ENCODE results near the gene ZNF562. TPM values are rescaled to one million over a fixed set of nuclear protein-coding genes. Genes with fewer than 3 reads are reported as not detected.
A peak's percentile ranks its signal among the peaks of the same experiment; 100 is the strongest.

The ZNF562 gene
- total RNA-seq, 4 donors from 2014 or later, result 26.3 to 45.6 (median 34.0) TPM

DNA sequence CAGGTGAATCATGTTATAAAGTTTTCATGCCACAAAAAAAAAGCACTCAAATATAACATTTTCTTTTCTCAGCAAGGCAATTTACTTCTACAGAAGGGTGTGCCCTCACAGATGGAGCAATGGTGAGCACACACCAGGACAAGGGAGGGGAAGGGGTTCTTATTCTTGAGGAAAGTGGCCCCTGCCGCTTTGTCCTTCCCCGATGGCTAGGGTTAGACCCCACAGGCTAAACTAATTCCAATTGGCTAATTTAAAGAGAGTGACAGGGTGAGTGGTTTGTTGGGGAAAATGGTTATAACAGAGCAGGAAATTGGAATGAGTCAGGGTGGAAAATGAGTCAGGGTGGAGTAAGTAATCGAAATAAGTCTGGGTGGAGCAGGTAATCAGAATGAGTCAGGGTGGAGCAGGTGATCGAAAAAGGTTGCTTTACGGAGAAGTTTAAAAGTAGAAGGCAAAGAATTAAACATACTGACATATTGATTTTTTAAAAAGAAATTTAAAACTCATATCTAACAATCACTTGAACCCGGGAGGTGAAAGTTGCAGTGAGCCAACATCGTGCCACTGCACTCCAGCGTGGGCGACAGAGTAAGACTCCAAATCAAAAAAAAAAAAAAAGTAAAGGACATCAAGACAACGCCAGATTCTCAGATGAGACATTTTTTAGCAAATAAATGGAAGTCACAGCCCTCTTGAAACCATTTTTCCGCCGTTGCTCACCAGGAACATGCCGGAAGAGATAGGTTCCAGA is 813 bp downstream of the ZNF562 start:
- no peak for DNase-seq
- Histone ChIP-seq H3K36me3 (peaks cover 0 to 48% (median 0%) of the 10 kb centered on the region in 3 donors), H3K27me3 (no peaks in the 10 kb centered on the region), H3K9me3 (peaks cover 0 to 49% (median 18%) of the 10 kb centered on the region in 3 donors), H3K4me3 (peak overlapping the region; percentile 66 to 93 (median 76)), H3K4me1 (peaks cover 0 to 14% (median 0%) of the 10 kb centered on the region in 3 donors), H3K27ac (peak overlapping the region; percentile 91 to 98 (median 97))
- WGBS, 2 donors, result 22 to 29% methylated on average over 13 of the region's 13 CpGs
- TF ChIP-seq, protein P1, sequence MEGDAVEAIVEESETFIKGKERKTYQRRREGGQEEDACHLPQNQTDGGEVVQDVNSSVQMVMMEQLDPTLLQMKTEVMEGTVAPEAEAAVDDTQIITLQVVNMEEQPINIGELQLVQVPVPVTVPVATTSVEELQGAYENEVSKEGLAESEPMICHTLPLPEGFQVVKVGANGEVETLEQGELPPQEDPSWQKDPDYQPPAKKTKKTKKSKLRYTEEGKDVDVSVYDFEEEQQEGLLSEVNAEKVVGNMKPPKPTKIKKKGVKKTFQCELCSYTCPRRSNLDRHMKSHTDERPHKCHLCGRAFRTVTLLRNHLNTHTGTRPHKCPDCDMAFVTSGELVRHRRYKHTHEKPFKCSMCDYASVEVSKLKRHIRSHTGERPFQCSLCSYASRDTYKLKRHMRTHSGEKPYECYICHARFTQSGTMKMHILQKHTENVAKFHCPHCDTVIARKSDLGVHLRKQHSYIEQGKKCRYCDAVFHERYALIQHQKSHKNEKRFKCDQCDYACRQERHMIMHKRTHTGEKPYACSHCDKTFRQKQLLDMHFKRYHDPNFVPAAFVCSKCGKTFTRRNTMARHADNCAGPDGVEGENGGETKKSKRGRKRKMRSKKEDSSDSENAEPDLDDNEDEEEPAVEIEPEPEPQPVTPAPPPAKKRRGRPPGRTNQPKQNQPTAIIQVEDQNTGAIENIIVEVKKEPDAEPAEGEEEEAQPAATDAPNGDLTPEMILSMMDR (IDR thresholded peaks at IDR 0.05), result no peak
- no peak for TF ChIP-seq POLR2A (IDR thresholded peaks at IDR 0.05)
- intact Hi-C loops (cut with DNase I), result no loop called here

GRCh38 chr19:9672893-9673292 is 2.0 kb downstream of the ZNF562 start:
- Histone ChIP-seq H3K27ac (peak overlapping the region in 3 of 4 donors; percentile 38 to 98 (median 96)), H3K4me1 (peaks cover 0 to 14% (median 0%) of the 10 kb centered on the region in 3 donors), H3K9me3 (peaks cover 0 to 61% (median 18%) of the 10 kb centered on the region in 3 donors), H3K36me3 (peaks cover 0 to 52% (median 0%) of the 10 kb centered on the region in 3 donors), H3K27me3 (no peaks in the 10 kb centered on the region), H3K4me3 (peak overlapping the region in 1 of 4 donors; percentile 3)
- TF ChIP-seq, protein P1 (IDR thresholded peaks at IDR 0.05), result no peak
- TF ChIP-seq POLR2A (IDR thresholded peaks at IDR 0.05), result no peak
- WGBS, 2 donors, result 82 to 98% methylated on average over 4 of the region's 4 CpGs
- intact Hi-C loops (cut with DNase I), result no loop called here
- DNase-seq, result no peak

GRCh38 chr19:9671655-9672054 is 3.2 kb downstream of the ZNF562 start:
- peaks cover 0 to 70% (median 24%) of the 10 kb centered on the region in 3 donors for H3K9me3 ChIP-seq
- intact Hi-C loops (cut with DNase I), result no loop called here
- H3K4me1 ChIP-seq, result peaks cover 0 to 14% (median 0%) of the 10 kb centered on the region in 3 donors
- H3K27me3 ChIP-seq, result no peaks in the 10 kb centered on the region
- no peak for DNase-seq
- H3K36me3 ChIP-seq, result peaks cover 0 to 64% (median 0%) of the 10 kb centered on the region in 3 donors
- H3K4me3 ChIP-seq, result no peak overlapping the region
- 95 to 96% methylated on average over 3 of the region's 3 CpGs for WGBS, 2 donors
- no peak for TF ChIP-seq POLR2A (IDR thresholded peaks at IDR 0.05)
- TF ChIP-seq, protein P1 (IDR thresholded peaks at IDR 0.05), result no peak
- no peak overlapping the region for H3K27ac ChIP-seq

DNA sequence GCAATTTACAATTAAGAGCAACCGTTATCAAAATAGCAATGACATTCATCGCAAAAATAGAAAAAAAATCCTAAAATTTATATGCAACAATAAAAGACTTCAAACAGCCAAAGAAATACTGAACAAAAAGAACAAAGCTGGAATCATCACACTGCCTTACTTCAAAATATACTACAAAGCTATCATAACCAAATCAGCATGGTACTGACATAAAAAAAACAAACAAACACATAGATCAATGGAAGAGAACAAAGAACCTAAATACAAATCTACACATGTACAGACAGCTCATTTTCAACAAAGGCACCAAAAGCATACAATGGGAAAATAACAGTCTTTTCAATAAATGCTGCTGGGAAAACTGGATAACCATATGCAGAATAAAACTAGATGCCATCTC is 6.4 kb downstream of the ZNF562 start:
- no peaks in the 10 kb centered on the region for H3K27me3 ChIP-seq
- H3K4me1 ChIP-seq, result no peaks in the 10 kb centered on the region
- WGBS, 2 donors, result 90 to 93% methylated on average over 2 of the region's 2 CpGs
- peaks cover 0 to 92% (median 35%) of the 10 kb centered on the region in 3 donors for H3K9me3 ChIP-seq
- intact Hi-C loops (cut with DNase I), result no loop called here
- peaks cover 0 to 85% (median 0%) of the 10 kb centered on the region in 3 donors for H3K36me3 ChIP-seq
- no peak overlapping the region for H3K4me3 ChIP-seq
- no peak for DNase-seq
- no peak overlapping the region for H3K27ac ChIP-seq
- TF ChIP-seq POLR2A (IDR thresholded peaks at IDR 0.05), result no peak
- TF ChIP-seq, protein P1 (IDR thresholded peaks at IDR 0.05), result no peak

GRCh38 chr19:9667898-9668297 is 7.0 kb downstream of the ZNF562 start:
- TF ChIP-seq, protein P1 (IDR thresholded peaks at IDR 0.05), result no peak
- TF ChIP-seq POLR2A (IDR thresholded peaks at IDR 0.05), result no peak
- no peak overlapping the region for H3K27ac ChIP-seq

More at GRCh38 chr19:9667898-9668297, 7.0 kb downstream of the ZNF562 start:
- H3K36me3 ChIP-seq, result peaks cover 0 to 84% (median 0%) of the 10 kb centered on the region in 3 donors
- peaks cover 0 to 91% (median 28%) of the 10 kb centered on the region in 3 donors for H3K9me3 ChIP-seq
- WGBS, 2 donors, result 68 to 71% methylated on average over 3 of the region's 3 CpGs
- H3K4me3 ChIP-seq, result no peak overlapping the region
- no peak for DNase-seq
- no peaks in the 10 kb centered on the region for H3K4me1 ChIP-seq
- H3K27me3 ChIP-seq, result no peaks in the 10 kb centered on the region
- intact Hi-C loops (cut with DNase I), result no loop called here
